GM18861 (cell line): ENCODE results near the gene CCDC74A.
"Not testable (repeated sequence)": the region's sequence is repeated elsewhere in the genome, so short reads cannot be mapped to it uniquely, and the experiment has no call there.

Experiments
- ATAC-seq: cut with Tn5 transposase; IDR thresholded peaks from one replicate; pipeline ENCODE4 v1.9.1; 2021; ENCODE audit not compliant: unreplicated experiment

The CCDC74A gene

DNA sequence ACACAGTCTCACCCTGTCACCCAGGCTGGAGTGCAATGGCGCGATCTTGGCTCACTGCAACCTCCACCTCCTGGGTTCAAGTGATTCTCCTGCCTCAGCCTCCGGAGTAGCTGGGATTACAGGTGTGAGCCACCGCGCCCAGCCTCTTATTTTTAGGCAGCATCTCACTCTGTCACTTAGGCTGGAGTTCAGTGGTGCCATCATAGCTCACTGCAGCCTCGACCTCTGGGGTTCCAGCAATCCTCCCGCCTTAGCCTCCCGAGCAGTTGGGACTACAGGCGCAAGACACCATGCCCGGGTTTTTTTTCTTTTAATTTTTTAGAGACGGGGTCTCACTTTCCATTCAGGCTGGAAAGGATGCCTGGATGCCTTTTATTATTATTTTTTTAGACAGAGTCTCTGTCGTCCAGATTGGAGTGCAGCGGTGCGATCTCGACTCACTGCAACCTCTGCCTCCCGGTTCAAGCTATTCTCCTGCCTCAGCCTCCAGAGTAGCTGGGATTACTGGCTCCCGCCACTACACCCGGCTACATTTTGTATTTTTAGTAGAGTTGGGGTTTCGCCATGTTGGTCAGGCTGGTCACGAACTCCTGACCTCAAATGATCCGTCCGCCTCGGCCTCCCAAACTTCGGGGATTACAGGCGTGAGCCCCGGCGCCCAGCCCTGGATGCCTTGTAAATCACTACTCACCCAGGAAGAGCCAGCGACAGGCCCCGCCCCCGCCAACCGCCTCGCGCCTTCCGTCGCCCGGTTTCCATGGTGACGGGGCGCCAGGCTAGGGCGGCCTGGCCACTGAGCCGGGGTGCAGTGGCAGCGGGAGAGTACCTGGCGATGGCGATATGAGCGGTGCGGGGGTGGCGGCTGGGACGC, at the start of gene CCDC74A:
Gene CCDC74A, plus strand, starts transcription at position 758 of the 871 bp plus-strand sequence. Its CDS starts 83 bp downstream, at position 841.
- peak; percentile 94 for ATAC-seq

DNA sequence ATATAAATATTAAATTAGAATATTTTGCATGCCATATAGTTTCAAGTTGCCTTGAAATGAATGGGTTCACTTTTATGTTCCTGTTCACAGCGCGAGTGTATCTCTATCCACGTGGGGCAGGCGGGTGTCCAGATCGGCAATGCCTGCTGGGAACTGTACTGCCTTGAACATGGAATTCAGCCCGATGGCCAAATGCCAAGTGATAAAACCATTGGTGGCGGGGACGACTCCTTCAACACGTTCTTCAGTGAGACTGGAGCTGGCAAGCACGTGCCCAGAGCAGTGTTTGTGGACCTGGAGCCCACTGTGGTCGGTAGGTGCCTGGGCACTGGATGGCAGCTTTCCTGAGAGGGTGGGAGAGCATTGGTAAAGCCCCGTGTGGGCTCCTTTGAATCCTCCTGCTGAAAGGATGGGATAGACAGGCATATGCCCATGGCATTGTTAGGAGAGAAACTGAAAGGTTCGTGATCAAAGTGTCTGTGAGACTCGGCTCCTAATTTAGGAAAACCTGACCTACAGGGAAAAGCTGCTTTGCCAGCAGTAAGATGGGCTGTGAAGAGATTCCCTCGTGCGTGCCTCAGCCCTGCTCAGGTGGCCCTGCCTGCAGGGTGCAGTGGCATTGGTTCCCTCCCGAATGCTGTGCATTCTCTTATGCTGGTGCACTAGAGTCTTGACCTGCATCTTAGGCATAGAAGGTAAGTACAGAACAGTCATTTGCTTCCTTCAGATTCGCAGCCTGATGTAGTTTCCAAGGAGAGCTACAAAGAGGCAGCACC, 49.4 kb upstream of the CCDC74A start:
- not testable (repeated sequence) for ATAC-seq

DNA sequence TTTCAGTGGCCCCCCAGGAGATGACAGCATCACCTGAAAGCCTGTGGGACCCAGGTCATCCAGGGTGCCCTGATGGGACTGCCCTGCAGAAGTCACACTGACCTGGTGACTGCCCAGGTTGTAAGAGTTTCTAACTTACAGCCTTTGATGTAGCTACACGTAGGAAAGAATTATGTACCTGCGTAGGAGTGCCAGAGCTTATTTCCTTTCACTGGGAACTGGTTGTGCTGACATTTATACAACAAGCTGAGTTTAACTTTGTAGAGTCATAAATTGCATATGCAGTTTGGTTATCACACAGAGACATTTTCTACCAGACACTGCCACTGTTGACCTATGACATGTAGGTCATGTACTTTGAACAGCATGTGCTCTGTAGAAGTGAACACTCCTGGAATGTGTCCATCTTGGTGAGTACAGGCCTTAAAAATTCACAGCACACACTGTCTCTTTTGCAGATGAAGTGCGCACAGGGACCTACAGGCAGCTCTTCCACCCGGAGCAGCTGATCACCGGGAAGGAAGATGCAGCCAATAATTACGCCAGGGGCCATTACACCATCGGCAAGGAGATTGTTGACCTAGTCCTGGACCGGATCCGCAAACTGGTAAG, 48.7 kb upstream of the CCDC74A start:
- not testable (repeated sequence) for ATAC-seq

DNA sequence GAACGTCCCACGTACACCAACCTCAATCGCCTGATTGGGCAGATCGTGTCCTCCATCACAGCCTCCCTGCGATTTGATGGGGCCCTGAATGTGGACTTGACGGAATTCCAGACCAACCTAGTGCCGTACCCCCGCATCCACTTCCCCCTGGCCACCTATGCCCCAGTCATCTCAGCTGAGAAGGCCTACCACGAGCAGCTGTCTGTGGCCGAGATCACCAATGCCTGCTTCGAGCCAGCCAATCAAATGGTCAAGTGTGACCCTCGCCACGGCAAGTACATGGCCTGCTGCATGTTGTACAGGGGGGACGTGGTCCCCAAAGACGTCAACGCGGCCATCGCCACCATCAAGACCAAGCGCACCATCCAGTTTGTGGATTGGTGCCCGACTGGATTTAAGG, 47.3 kb upstream of the CCDC74A start:
- ATAC-seq, result not testable (repeated sequence)

DNA sequence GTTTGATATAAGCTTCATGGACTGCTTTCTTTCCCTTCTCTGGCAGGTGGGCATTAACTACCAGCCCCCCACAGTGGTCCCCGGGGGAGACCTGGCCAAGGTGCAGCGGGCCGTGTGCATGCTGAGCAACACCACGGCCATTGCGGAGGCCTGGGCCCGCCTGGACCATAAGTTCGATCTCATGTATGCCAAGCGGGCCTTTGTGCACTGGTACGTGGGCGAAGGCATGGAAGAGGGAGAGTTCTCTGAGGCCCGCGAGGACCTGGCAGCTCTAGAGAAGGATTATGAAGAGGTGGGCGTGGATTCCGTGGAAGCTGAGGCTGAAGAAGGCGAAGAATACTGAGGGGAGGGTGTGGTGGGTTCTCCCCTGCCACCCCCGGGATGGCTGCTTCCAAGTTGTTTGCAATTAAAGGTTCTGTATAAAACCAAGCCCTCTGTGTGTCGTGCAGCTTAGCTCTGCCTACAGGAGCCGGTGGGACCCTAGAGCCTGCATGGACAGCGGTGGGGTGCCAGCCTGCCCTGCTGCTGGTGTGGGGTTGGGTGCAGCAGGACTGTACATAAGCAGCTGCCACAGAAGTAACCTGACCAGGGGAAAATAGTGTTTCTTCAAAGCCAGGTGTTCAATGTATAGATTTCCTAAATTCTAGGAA, 45.1 kb upstream of the CCDC74A start:
- not testable (repeated sequence) for ATAC-seq

DNA sequence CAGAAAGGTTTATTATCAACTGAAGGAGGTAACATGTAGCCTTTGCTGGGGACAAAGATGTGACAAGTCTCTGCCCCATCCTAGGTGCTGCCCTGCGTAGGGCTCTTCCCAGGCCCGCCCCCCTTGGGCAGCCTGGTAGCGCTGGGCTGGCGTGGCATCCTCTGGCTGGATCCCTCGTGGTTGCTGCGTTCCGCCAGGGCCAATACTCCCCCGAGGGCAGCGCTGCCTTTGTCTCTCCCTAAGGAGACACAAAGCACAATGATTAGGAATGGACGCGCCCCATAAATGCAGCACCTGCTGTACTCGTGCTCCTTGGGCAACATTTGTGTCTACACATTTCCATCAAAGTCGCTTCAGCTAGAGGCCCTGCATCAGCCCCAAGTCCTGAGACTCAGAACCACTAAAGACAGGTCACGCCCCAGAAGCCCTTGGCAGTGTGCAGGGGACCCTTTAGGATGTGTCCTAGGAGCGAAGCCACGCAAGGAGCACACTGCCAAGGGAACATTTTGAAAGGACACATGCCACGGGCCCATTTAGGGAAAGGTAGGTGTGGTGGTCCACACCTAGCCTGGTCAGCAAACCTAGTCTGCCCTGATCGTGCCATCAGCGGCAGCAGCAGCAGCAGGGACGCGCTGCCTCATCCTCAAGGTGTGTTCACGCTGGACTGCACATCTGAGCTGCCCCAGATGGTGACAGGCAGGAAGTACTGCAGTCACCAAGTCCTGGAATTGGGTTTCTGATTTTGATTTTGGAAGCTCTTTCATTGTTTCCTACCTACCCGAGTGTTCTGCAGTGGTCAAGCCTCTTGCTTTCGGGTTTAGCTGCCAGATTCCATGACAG, 43.5 kb upstream of the CCDC74A start:
- ATAC-seq, result not testable (repeated sequence)

DNA sequence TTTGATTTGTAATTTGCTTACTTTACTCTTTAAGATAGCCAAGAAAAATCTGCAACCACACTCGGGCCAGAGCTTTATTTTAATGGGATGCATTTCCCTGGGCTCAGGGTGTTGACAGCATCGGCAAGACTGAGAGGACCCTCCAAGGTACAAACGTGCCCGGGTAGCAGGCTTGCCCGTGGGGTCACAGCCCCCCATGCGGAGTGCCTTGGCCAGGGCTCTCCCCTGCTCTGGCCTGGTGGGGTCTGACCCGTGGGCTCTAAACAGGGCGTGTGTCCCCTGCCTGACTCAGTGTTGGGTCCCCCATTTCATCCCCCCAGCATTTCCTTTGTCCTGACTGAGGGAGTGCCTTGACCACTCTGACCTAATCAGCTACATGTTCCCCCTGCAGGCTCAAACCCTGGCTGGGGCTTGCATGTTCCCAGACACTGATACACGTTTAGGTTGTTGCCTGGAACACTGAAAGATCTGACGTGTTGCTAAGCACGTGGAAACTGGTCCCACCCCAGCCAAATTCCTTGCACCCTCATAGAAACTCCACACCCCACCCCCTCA, 42.7 kb upstream of the CCDC74A start:
- not testable (repeated sequence) for ATAC-seq

DNA sequence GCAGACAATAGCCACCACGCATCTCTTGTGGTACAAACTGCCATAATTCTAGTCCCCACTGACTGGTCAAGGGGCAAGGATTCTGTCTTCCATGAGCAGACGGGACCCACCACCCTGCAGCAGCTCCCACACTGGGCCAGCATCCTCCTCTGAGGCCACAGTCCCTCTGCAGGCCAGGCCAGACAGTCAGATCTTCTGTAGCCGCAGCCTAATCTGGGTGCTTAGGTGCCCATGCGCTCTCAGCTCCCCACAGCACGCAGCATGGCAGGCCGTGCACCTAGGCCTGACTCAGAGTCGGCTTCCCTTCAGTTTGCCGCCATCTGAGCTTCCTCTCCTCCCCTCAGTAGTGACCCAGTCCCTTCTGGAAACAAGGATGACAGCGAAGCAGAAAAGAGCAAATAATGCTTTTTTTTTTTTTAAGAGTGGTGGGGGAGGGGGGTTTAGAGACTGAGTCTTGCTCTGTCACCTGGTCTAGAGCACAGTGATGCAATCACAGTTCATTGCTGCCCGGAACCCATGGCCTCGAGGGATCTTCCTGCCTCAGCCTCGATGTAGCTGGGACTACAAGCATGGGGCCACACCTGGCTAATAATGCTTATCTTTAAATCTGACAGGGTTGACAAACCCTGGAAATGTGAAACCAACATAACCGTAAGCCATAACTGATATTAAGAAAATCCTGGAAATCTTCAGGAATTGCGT, 41.3 kb upstream of the CCDC74A start:
- not testable (repeated sequence) for ATAC-seq

DNA sequence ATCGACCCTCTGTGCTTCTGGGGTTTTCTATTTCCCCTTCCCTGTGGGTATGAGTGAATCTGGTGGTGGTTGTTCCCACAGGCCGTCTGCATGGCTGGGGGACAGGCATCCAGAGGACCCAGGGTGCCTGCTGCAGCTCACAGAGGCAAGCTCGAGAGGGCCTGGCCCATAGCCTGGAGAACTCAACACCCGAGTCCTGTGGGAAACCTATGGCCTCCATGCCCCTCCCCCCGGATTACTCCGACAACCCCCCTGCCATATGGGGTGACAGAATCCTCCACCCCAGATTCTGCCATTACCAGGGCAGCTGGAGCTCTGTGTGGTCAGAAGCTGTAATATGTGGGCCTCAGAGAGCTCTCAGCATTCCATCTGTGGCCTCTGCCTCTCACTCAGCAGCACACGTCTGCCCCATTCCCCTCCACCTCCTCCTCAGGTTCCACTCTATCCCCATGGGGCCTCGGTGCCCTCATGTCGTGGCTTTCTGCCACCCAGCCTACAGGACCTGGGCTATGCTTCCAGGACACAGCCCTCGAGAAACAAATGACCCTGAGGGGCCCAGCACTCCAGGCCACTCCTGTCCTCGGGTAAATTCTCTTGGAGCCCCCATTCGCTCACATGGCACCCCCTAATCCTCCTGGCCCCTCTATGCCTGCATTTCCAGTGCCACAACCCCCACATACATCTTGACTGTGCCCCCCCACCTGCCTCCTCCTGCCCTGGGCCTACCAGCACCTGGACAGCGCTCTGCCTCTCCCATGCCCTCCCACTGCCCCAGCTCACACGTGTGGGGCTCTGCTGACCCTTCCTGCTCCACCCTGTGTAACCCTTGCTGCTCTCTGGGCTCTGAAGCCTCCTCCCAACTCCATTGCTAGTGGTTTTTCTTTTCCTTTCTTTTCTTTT, 39.1 kb upstream of the CCDC74A start:
- ATAC-seq, result no peak

DNA sequence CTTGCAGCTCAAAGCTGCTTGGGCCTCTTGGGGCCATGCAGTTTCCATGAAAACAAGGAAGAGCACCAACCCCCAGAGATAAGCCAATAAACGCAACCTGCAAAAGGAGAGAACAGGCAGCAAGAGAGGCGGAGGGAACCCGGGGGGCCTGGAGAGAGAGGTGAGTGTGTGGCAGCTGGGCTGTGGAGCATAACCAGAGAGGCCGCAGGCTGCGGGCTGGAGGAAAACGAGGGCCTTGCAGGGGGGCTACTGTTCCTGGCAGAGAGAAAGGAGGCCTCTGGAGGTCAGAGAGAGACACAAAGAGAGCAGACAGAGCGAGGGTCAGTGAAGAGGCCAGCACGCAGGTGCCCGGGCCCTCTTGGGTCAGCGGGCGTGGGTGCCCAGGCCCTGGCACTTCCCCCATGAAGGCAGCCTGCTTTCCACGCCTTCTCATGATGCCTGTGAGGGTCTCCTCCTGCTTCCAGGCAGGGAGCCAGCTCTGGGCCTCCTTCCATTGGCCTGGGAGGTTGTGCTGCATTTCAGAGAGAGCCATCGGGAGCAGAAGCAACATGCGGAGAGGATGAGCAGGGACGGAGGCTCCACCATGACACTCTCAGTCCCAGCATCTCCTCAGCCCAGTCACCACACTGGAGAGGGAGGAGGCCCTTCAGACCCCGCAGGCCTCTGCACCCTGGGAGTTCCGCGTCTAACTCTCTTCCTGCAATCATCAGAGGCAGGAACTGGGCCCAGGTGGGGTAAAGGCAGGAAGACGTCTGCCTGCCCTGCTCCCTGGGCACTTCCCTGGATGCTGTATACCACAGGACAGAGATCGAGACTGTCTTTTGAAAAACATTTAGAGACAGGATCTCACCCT, 36.8 kb upstream of the CCDC74A start:
- ATAC-seq, result not testable (repeated sequence)

DNA sequence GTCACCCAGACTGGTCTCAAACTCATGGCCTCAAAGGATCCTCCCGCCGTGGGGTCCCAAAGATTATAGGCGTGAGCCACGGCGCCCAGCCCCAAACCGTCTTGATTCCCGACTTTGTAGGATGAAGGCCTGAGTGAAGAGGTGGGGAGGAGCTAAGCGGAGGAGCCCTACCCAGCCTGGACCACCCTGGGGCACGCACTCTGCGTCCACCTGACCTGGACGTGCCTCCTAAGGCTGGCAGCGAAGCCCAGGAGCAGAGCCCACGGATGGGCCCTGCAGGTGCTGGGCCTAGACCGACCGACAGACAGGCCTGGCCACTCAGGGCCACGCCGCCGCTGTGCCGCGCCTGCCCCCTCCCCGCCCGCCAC, 36.2 kb upstream of the CCDC74A start:
- not testable (repeated sequence) for ATAC-seq

DNA sequence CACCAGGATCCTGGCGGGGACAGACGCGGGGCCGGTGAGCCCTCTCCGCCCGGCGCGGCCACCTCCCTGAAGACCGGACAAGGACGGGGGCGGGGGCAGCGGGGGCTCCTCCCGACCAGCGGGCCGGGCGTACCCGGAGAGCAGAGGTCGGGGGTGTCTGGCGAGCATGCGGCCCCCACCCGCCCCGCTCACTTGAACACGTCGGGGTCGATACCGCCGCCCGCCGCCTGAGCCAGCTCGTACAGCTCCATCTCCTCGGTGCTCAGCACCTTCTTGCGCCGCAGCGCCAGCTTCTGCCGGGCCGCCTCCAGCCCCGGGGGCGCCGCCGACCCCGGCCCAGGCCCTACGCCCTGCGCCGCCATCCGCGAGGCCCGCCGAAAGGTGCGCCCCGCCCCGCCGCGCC, 35.7 kb upstream of the CCDC74A start, which contains the start of gene MZT2A:
Gene MZT2A, minus strand, starts transcription at position 383 of the 403 bp plus-strand sequence. Its CDS starts 21 bp downstream, at position 362.
- peak; percentile 1 for ATAC-seq

DNA sequence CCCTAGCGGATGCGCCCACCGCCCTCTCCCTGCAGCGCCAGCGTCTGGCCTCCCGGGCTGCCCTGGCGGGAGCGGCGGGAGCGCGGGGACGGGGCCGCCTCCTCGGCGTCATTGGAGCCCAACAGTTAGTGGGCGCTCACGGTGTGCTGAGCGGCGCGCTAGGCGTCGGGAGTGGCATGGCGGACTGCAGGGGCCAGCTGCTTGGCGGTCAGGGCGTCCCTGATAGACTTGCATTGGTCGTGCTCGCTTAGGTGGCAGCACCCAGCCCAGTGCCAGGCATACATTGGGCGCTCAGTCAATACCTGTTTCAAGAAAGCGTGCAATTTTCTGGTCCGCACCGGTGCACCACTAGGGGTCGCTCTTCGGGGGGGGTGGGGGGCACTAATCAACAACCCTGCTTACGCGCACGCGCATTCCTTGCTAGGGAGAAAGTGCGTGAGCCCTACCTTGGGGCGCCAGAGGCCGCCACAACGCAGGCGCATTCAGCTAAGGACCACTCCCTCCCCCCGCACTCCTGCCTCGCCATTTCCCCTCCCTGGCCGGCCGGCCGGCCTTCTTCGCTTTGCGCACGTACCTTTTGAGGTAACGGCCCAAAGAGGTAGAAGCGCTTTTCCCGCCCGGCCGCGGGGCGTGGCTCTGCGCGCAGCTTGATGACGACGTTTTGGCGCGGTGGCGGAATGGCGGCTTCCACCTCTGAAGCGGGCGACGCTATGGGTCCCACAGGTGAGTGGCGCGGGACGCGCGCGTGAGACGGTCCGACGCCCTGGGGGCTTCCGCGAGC, 35.1 kb upstream of the CCDC74A start:
- peak; percentile 59 for ATAC-seq

DNA sequence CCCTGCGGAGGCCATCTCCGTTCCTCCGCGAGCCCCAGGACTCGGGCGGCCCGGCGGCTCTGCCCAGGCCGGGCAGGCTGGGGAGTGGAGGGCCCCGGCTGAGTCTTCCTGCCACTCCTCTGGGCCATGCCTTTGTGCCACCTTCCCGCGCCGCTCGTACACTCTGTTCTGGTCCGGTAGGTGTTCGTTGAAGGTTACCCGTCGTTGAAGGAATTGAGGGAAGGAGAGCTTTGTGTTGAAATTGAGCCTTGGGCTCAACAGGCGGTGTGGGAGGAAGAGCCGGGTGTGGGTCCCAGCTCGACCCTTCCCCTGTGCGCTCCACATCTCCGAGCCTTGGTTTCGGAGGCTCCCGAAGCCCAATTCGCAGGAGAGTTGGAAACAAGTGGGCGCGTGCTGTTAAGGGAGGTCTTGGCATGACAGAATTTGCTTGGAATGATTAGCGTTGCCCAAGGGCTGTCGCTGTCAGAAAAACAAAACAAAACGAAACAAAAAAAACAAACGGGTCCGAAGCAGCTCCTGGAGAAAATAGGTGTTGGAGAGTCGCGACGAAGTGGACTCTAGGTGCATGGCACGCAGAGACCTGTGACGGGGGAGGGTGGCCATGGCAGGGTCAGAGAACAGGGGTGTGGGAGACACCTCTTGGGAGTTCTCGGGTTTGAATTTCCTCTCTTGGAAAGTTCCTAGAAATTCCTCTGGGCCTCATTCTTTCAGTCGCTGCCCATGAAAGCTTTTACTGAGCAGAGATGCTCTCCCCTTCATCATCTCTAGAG, 34.3 kb upstream of the CCDC74A start:
- ATAC-seq, result peak; percentile 12

DNA sequence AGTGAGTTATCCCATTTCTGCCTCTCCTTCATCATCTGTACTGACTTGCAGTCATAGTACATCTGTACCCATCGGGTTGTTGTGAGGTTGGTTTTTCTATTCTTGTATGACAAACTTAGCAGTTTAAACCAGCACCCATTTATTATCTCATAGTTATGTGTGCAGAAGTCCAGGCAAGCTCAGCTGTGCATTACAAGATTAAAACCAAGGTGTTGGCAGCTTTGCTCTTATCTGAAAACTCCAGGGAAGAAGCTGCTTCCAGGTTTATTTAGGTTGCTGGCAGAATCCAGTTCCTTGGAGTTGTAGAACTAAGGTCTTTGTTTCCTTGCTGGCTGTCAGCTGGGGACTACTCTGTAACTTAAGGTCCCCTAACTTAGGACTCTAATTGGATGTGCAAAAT, 32.2 kb upstream of the CCDC74A start:
- not testable (repeated sequence) for ATAC-seq
